ENCODE results near the gene LRRC1. TPM values are rescaled to one million over a fixed set of nuclear protein-coding genes. Genes with fewer than 3 reads are reported as not detected.

LRRC1 gene
- total and polyA plus RNA-seq, 7 experiments from 2014 or later, result 1.2 to 3.6 (median 2.0) TPM

- Mint-ChIP-seq H3K9me3 (no peaks in the 10 kb centered on the region), H3K27me3 (peaks cover 0 to 9% (median 0%) of the 10 kb centered on the region in 5 donors), H3K4me1 (peaks cover 0 to 9% (median 0%) of the 10 kb centered on the region in 7 donors), H3K36me3 (no peaks in the 10 kb centered on the region), H3K27ac (no peak overlapping the region), H3K4me3 (no peak overlapping the region)
- intact Hi-C loops (cut with micrococcal nuclease), result no loop called here
- H3K4me3 ChIP-seq (ENCODE audit: low read length), result no peak overlapping the region
- no peaks in the 10 kb centered on the region for H3K27me3 ChIP-seq (ENCODE audit: control insufficient read depth in 2 of 2, insufficient read depth in 2 of 2, low read length in 2 of 2)
- no peak overlapping the region for H3K27ac ChIP-seq (ENCODE audit: low read depth, low read length)
- H3K9me3 ChIP-seq (ENCODE audit: control insufficient read depth in 2 of 3, low read length in 3 of 3), result no peaks in the 10 kb centered on the region
- DNase-seq (no peak), ATAC-seq (no peak)
- CTCF ChIA-PET, result no interaction called here
- POLR2A ChIA-PET, result no interaction called here
- no peaks in the 10 kb centered on the region for H3K36me3 ChIP-seq (ENCODE audit: control insufficient read depth in 2 of 3, insufficient read depth in 3 of 3, low read length in 3 of 3)
- H3K4me1 ChIP-seq (ENCODE audit: control insufficient read depth in 2 of 2, insufficient read depth in 2 of 2, low read length in 2 of 2), result no peaks in the 10 kb centered on the region
These were observed 139.2 kb downstream of the LRRC1 start for GRCh38 chr6:53934023-53934422.

- H3K4me1 Mint-ChIP-seq, result peaks cover 0 to 9% (median 0%) of the 10 kb centered on the region in 7 donors
- H3K27ac ChIP-seq (ENCODE audit: low read depth, low read length), result no peak overlapping the region
- H3K9me3 Mint-ChIP-seq, result no peaks in the 10 kb centered on the region
- intact Hi-C loops (cut with micrococcal nuclease), result no loop called here
- H3K4me1 ChIP-seq (ENCODE audit: control insufficient read depth in 2 of 2, insufficient read depth in 2 of 2, low read length in 2 of 2), result no peaks in the 10 kb centered on the region
- no peak overlapping the region for H3K27ac Mint-ChIP-seq
- no peaks in the 10 kb centered on the region for H3K36me3 ChIP-seq (ENCODE audit: control insufficient read depth in 2 of 3, insufficient read depth in 3 of 3, low read length in 3 of 3)
- ATAC-seq (no peak), DNase-seq (no peak)
- H3K4me3 ChIP-seq (ENCODE audit: low read length), result no peak overlapping the region
- no peaks in the 10 kb centered on the region for H3K9me3 ChIP-seq (ENCODE audit: control insufficient read depth in 2 of 3, low read length in 3 of 3)
- ChIA-PET POLR2A (no interaction called here), CTCF (no interaction called here)
- no peaks in the 10 kb centered on the region for H3K27me3 ChIP-seq (ENCODE audit: control insufficient read depth in 2 of 2, insufficient read depth in 2 of 2, low read length in 2 of 2)
- peaks cover 4 to 11% (median 8%) of the 10 kb centered on the region in 5 donors for H3K27me3 Mint-ChIP-seq
- no peaks in the 10 kb centered on the region for H3K36me3 Mint-ChIP-seq
- no peak overlapping the region for H3K4me3 Mint-ChIP-seq
These were observed 142.7 kb downstream of the LRRC1 start for GRCh38 chr6:53937461-53937860.

GRCh38 chr6:53938810-53939209 lies 144.0 kb downstream of the LRRC1 start:
- Histone ChIP-seq H3K36me3 (ENCODE audit: control insufficient read depth in 2 of 3, insufficient read depth in 3 of 3, low read length in 3 of 3) (no peaks in the 10 kb centered on the region), H3K4me3 (ENCODE audit: low read length) (no peak overlapping the region), H3K4me1 (ENCODE audit: control insufficient read depth in 2 of 2, insufficient read depth in 2 of 2, low read length in 2 of 2) (no peaks in the 10 kb centered on the region), H3K27me3 (ENCODE audit: control insufficient read depth in 2 of 2, insufficient read depth in 2 of 2, low read length in 2 of 2) (peaks cover 0 to 3% of the 10 kb centered on the region in 2 donors), H3K27ac (ENCODE audit: low read depth, low read length) (no peak overlapping the region), H3K9me3 (ENCODE audit: control insufficient read depth in 2 of 3, low read length in 3 of 3) (no peaks in the 10 kb centered on the region)
- H3K4me1 Mint-ChIP-seq, result peaks cover 0 to 9% (median 0%) of the 10 kb centered on the region in 7 donors
- no peak overlapping the region for H3K4me3 Mint-ChIP-seq
- DNase-seq, result no peak
- CTCF ChIA-PET, result no interaction called here
- H3K36me3 Mint-ChIP-seq, result no peaks in the 10 kb centered on the region
- peaks cover 0 to 3% (median 0%) of the 10 kb centered on the region in 11 donors for H3K9me3 Mint-ChIP-seq
- peaks cover 4 to 14% (median 10%) of the 10 kb centered on the region in 5 donors for H3K27me3 Mint-ChIP-seq
- intact Hi-C loops (cut with micrococcal nuclease), result no loop called here
- no peak overlapping the region for H3K27ac Mint-ChIP-seq
- ATAC-seq, result no peak
- POLR2A ChIA-PET, result no interaction called here

- Mint-ChIP-seq H3K36me3 (no peaks in the 10 kb centered on the region), H3K27ac (no peak overlapping the region), H3K9me3 (peaks cover 0 to 3% (median 0%) of the 10 kb centered on the region in 11 donors), H3K4me3 (no peak overlapping the region), H3K27me3 (peaks cover 4 to 14% (median 10%) of the 10 kb centered on the region in 5 donors), H3K4me1 (peaks cover 0 to 9% (median 0%) of the 10 kb centered on the region in 7 donors)
- Histone ChIP-seq H3K27me3 (ENCODE audit: control insufficient read depth in 2 of 2, insufficient read depth in 2 of 2, low read length in 2 of 2) (peaks cover 0 to 3% of the 10 kb centered on the region in 2 donors), H3K27ac (ENCODE audit: low read depth, low read length) (no peak overlapping the region), H3K9me3 (ENCODE audit: control insufficient read depth in 2 of 3, low read length in 3 of 3) (no peaks in the 10 kb centered on the region), H3K36me3 (ENCODE audit: control insufficient read depth in 2 of 3, insufficient read depth in 3 of 3, low read length in 3 of 3) (no peaks in the 10 kb centered on the region), H3K4me1 (ENCODE audit: control insufficient read depth in 2 of 2, insufficient read depth in 2 of 2, low read length in 2 of 2) (no peaks in the 10 kb centered on the region), H3K4me3 (ENCODE audit: low read length) (no peak overlapping the region)
- intact Hi-C loops (cut with micrococcal nuclease), result no loop called here
- ChIA-PET POLR2A (no interaction called here), CTCF (no interaction called here)
- no peak for ATAC-seq
- no peak for DNase-seq
These were observed 145.0 kb downstream of the LRRC1 start for GRCh38 chr6:53939830-53940229.

GRCh38 chr6:53943395-53943794 lies 148.6 kb downstream of the LRRC1 start:
- CTCF ChIA-PET, result no interaction called here
- H3K36me3 ChIP-seq (ENCODE audit: control insufficient read depth in 2 of 3, insufficient read depth in 3 of 3, low read length in 3 of 3), result no peaks in the 10 kb centered on the region
- Mint-ChIP-seq H3K27ac (no peak overlapping the region), H3K4me3 (no peak overlapping the region), H3K36me3 (no peaks in the 10 kb centered on the region), H3K4me1 (peaks cover 0 to 4% (median 0%) of the 10 kb centered on the region in 7 donors), H3K9me3 (peaks cover 0 to 8% (median 1%) of the 10 kb centered on the region in 11 donors), H3K27me3 (peaks cover 11 to 21% (median 14%) of the 10 kb centered on the region in 5 donors)
- no peaks in the 10 kb centered on the region for H3K4me1 ChIP-seq (ENCODE audit: control insufficient read depth in 2 of 2, insufficient read depth in 2 of 2, low read length in 2 of 2)
- no peak overlapping the region for H3K27ac ChIP-seq (ENCODE audit: low read depth, low read length)
- peaks cover 0 to 3% of the 10 kb centered on the region in 2 donors for H3K27me3 ChIP-seq (ENCODE audit: control insufficient read depth in 2 of 2, insufficient read depth in 2 of 2, low read length in 2 of 2)
- H3K9me3 ChIP-seq (ENCODE audit: control insufficient read depth in 2 of 3, low read length in 3 of 3), result no peaks in the 10 kb centered on the region
- ATAC-seq (no peak), DNase-seq (no peak)
- POLR2A ChIA-PET, result no interaction called here
- intact Hi-C loops (cut with micrococcal nuclease), result no loop called here
- H3K4me3 ChIP-seq (ENCODE audit: low read length), result no peak overlapping the region

GRCh38 chr6:53944091-53944490 lies 149.3 kb downstream of the LRRC1 start:
- Mint-ChIP-seq H3K9me3 (peaks cover 0 to 11% (median 2%) of the 10 kb centered on the region in 11 donors), H3K36me3 (no peaks in the 10 kb centered on the region), H3K27me3 (peaks cover 11 to 21% (median 14%) of the 10 kb centered on the region in 5 donors), H3K4me1 (no peaks in the 10 kb centered on the region), H3K4me3 (no peak overlapping the region), H3K27ac (no peak overlapping the region)
- peaks cover 0 to 3% of the 10 kb centered on the region in 2 donors for H3K27me3 ChIP-seq (ENCODE audit: control insufficient read depth in 2 of 2, insufficient read depth in 2 of 2, low read length in 2 of 2)
- POLR2A ChIA-PET, result no interaction called here
- no peaks in the 10 kb centered on the region for H3K36me3 ChIP-seq (ENCODE audit: control insufficient read depth in 2 of 3, insufficient read depth in 3 of 3, low read length in 3 of 3)
- H3K4me3 ChIP-seq (ENCODE audit: low read length), result no peak overlapping the region
- CTCF ChIA-PET, result no interaction called here
- ATAC-seq (no peak), DNase-seq (no peak)
- H3K9me3 ChIP-seq (ENCODE audit: control insufficient read depth in 2 of 3, low read length in 3 of 3), result no peaks in the 10 kb centered on the region
- intact Hi-C loops (cut with micrococcal nuclease), result no loop called here
- no peak overlapping the region for H3K27ac ChIP-seq (ENCODE audit: low read depth, low read length)
- no peaks in the 10 kb centered on the region for H3K4me1 ChIP-seq (ENCODE audit: control insufficient read depth in 2 of 2, insufficient read depth in 2 of 2, low read length in 2 of 2)

GRCh38 chr6:53944543-53944942 lies 149.7 kb downstream of the LRRC1 start:
- no peak overlapping the region for H3K4me3 Mint-ChIP-seq
- H3K36me3 ChIP-seq (ENCODE audit: control insufficient read depth in 2 of 3, insufficient read depth in 3 of 3, low read length in 3 of 3), result no peaks in the 10 kb centered on the region
- peaks cover 11 to 21% (median 14%) of the 10 kb centered on the region in 5 donors for H3K27me3 Mint-ChIP-seq
- no peak for DNase-seq
- ChIA-PET CTCF (no interaction called here), POLR2A (no interaction called here)
- no peaks in the 10 kb centered on the region for H3K4me1 Mint-ChIP-seq
- H3K9me3 Mint-ChIP-seq, result peaks cover 0 to 11% (median 2%) of the 10 kb centered on the region in 11 donors
- H3K27me3 ChIP-seq (ENCODE audit: control insufficient read depth in 2 of 2, insufficient read depth in 2 of 2, low read length in 2 of 2), result peaks cover 0 to 3% of the 10 kb centered on the region in 2 donors
- no peaks in the 10 kb centered on the region for H3K4me1 ChIP-seq (ENCODE audit: control insufficient read depth in 2 of 2, insufficient read depth in 2 of 2, low read length in 2 of 2)
- intact Hi-C loops (cut with micrococcal nuclease), result no loop called here
- H3K27ac ChIP-seq (ENCODE audit: low read depth, low read length), result no peak overlapping the region
- H3K4me3 ChIP-seq (ENCODE audit: low read length), result no peak overlapping the region
- H3K36me3 Mint-ChIP-seq, result no peaks in the 10 kb centered on the region
- ATAC-seq, result no peak
- H3K27ac Mint-ChIP-seq, result no peak overlapping the region
- no peaks in the 10 kb centered on the region for H3K9me3 ChIP-seq (ENCODE audit: control insufficient read depth in 2 of 3, low read length in 3 of 3)

Measured in naive thymus-derived CD4-positive, alpha-beta T cell (primary cell).